GM12865 (cell line): ENCODE measurements around the gene NF1.
"Not testable (repeated sequence)": the region's sequence is repeated elsewhere in the genome, so short reads cannot be mapped to it uniquely, and the experiment has no call there.

Source experiments
- DNase-seq: peaks from one replicate; pipeline ENCODE4 v3.0.0; 2010; ENCODE audit warnings: low read depth
- H3K4me3 ChIP-seq: 2 replicates; pipeline ENCODE4 v1.5.1; 2011; ENCODE audit warnings: mild to moderate bottlenecking, low read depth, low read length, control low read depth
- TF ChIP-seq, protein P1 (sequence below): IDR thresholded peaks from 2 replicates; pipeline ENCODE4 v1.5.1; 2011; ENCODE audit warnings: low read length, control low read depth, low read depth, inconsistent platforms; ENCODE audit not compliant: insufficient read depth; ENCODE audit errors: missing control alignments

The NF1 gene

DNA sequence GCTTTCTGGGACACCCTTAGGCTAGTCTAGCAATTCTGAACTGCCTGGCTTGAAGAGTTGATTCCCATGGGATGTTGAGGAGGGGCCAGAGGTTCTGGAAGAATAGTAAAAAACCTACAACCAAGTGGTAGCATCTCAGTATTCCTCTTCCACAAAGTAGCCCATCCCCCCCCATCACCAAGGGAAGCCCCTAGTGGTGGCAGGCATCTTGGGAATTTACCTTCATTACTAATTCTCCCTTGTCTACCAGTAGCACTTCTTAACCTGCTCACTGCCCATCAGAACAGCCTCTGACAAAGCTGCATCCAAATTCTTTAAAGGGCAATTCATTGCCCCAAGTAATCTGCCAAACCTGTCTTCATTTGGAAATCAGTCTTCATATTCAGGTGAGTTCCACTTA, 283.9 kb downstream of the NF1 start:
- H3K4me3 ChIP-seq, result no peak overlapping the region
- TF ChIP-seq, protein P1, sequence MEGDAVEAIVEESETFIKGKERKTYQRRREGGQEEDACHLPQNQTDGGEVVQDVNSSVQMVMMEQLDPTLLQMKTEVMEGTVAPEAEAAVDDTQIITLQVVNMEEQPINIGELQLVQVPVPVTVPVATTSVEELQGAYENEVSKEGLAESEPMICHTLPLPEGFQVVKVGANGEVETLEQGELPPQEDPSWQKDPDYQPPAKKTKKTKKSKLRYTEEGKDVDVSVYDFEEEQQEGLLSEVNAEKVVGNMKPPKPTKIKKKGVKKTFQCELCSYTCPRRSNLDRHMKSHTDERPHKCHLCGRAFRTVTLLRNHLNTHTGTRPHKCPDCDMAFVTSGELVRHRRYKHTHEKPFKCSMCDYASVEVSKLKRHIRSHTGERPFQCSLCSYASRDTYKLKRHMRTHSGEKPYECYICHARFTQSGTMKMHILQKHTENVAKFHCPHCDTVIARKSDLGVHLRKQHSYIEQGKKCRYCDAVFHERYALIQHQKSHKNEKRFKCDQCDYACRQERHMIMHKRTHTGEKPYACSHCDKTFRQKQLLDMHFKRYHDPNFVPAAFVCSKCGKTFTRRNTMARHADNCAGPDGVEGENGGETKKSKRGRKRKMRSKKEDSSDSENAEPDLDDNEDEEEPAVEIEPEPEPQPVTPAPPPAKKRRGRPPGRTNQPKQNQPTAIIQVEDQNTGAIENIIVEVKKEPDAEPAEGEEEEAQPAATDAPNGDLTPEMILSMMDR, result no peak
- no peak for DNase-seq

DNA sequence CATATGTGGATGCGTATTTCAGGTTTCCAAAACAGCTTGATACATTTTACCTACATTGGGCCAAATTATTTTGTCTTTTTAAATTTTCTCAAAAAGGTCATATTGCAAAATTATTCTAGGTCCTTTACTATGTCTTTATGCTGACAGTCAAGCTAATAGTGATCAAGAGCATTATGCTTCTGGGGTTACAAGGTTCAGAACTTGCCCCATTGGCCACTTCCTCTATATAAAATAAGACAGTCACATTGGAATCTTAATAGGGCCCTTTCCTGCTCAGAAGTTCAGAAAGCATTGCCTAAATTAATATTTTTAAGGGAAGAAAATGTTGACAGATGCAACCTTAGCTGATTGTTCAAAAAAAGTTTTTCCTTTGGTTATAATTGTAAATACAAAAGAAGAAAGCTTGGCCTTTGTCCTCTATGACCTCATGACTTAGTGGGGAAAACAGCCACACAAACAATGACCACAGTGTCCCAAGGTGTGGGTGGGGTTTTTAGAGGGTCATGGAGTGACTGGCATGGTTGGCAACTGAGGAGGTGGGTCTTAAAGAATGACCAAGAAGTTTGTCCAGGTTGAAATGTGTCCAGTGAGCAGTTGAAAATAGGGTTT, 284.9 kb downstream of the NF1 start:
- TF ChIP-seq, protein P1, result no peak
- no peak for DNase-seq
- no peak overlapping the region for H3K4me3 ChIP-seq

DNA sequence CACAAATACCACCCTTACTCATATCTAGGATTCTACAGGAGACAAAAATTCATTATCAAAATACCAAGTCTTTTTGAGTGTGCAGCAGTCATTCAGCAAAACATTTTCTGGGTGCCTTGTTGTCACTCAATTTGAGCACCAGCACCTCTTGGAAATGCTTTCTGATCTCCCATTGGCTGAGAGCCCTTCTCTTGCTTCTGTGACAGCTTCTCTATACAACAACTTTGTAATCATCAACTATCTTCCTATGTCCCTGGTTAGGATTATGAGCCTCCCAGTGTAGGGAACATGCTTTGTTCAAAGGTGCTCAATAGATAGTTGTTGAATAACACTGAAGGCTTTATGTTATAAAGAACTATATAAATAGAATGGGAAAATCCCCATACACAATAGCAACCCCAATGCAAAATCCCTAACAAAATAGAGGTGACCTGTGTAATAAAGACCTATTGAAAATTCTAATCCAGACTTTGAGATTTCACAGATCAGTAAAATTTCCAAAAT, 286.4 kb downstream of the NF1 start:
- DNase-seq, result no peak
- TF ChIP-seq, protein P1, result no peak
- H3K4me3 ChIP-seq, result no peak overlapping the region

DNA sequence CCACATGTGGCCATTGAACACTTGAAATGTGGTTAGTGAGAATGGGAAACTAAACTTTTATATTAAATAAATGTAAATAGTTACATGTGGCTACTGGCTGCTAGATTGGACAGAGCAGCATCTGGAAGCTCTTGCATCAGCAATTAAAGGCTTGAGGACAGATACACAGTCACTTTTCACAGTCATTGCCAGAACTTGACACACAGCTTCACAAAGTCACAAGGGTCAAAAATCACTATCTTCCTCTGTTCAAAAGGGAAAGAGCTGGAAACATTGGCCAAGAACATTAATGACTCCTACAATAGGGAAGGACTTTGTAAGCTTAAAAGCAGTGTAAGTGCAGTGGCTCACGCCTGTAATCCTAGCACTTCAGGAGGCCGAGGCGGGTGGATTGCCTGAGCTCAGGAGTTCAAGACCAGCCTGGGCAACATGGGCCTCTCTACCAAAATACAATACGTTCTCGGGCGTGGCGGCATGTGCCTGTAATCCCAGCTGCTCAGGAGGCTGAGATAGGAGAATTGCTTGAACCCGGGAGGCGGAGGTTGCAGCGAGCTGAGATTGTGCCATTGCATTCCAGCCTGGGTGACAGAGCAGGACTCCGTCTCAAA, 288.0 kb downstream of the NF1 start:
- DNase-seq, H3K4me3 ChIP-seq: not testable (repeated sequence)

DNA sequence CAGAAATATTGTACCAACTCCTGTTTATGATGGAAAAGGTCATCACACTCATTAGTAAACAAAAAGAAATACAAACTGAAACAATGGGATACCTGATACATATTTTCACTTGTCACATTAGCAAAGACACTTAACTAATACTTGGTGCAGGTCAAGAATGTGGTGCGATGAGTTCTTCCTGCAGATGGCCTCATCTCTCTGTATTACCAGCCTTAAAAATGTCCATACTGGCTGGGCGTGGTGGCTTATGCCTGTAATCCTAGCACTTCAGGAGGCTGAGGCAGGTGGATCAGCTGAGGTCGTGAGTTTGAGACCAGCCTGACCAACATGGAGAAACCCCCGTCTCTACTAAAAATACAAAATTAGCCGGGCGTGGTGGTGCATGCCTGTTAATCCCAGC, 288.7 kb downstream of the NF1 start:
- DNase-seq, H3K4me3 ChIP-seq: not testable (repeated sequence)

DNA sequence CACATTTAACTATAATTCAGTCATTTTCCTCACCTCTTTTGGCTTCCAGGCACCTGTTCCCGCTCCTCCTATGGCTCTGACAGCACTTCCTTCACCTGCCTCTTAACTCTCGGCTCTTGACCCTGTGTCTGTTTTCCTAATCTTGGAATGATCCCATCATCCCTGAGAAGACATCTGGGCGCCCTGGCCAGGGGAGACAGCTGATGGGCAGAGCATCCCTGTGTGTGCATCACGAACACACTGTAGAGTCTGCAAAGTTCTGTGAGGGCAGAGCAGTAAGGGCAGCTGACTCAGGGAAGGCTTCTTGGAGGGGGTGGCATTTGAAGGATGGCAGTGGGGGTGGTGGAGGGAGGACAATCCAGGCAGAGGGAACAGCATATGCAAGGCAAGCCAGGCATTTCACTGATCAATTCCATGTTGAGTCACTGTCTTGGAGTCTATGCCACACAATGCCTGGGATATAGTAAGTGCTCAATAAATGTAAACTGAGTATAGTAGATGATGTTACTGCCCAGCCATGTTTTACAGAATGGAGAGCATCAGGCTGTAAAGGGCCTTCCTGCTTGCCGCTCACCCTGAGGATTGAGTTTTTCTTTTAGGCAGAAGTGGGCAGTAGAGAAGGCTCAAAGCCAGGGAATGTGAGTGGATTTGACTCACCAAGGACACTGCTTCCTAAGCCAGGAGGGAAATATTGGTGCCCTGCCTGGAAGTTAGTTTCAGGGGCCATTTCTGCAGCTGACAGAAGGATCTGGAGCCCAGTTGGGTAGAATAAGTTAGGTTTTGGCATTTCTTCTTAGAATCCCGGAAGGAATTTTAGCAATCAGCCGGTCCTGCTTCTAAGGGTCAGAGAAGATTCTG, 290.9 kb downstream of the NF1 start:
- TF ChIP-seq, protein P1, result no peak
- H3K4me3 ChIP-seq, result no peak overlapping the region
- DNase-seq, result no peak

DNA sequence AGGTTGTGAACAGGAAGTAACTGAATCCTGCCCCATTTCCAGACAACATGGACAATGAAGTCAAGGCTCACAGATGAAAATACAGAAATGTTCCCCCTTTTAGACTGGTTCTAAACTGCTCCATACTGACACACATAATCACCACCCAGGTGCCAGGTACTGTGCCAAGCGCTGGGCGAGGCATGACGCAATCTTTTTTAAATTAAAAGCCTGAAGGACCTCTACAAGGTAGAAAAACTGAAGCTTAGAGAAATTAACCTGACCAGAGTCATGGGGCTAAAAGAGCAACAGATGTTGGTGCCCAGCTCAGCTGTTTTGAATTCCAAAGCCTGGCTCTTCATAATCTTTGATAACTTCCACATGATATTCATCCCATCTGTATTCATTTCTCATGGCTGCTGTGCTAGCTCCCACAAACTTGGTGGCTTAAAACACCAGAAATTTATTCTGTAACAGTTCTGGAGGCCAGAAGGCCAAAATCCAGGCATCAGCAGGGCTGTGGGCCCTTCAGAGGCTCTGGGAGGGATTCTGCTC, 291.8 kb downstream of the NF1 start:
- DNase-seq, result no peak
- no peak overlapping the region for H3K4me3 ChIP-seq
- TF ChIP-seq, protein P1, result no peak
